Ascending aorta (tissue), 2 donors: ENCODE results near the gene FBXW11. TPM values are rescaled to one million over a fixed set of nuclear protein-coding genes. Genes with fewer than 3 reads are reported as not detected.

ENCODE experiments used
- DNase-seq, 2 donors: peaks; one replicate each; pipeline ENCODE4 v3.0.0-alpha.2; 2019; ENCODE audit warnings: low spot score in 2 of 2
- H3K27ac ChIP-seq, 2 donors: fragments of 200-600 bp; sonication (generic); one replicate each; pipeline ENCODE4 v1.5.1; 2016 to 2017; ENCODE audit warnings: mild to moderate bottlenecking in 1 of 2
- H3K27me3 ChIP-seq: fragments of 200-600 bp; sonication (generic); one replicate; pipeline ENCODE4 v1.5.1; 2017
- H3K36me3 ChIP-seq, 2 donors: fragments of 200-600 bp; sonication (generic); one replicate each; pipeline ENCODE4 v1.5.1; 2016
- H3K4me1 ChIP-seq, 2 donors: fragments of 200-600 bp; sonication (generic); one replicate each; pipeline ENCODE4 v1.5.1; 2016 to 2017; ENCODE audit warnings: mild to moderate bottlenecking in 1 of 2
- H3K4me3 ChIP-seq, 2 donors: fragments of 200-600 bp; sonication (generic); one replicate each; pipeline ENCODE4 v1.5.1; 2016 to 2017; ENCODE audit warnings: mild to moderate bottlenecking in 1 of 2
- H3K9me3 ChIP-seq, 2 donors: fragments of 200-600 bp; sonication (generic); one replicate each; pipeline ENCODE4 v1.5.1; 2016
- CTCF ChIP-seq, 3 experiments: fragments of 200-600 bp in 2 of 3; fragments of 450-650 bp in 1 of 3; sonication (generic) in 2 of 3; IDR thresholded peaks; one replicate each; pipeline ENCODE4 v1.5.1; 2016 to 2019; ENCODE audit warnings: antibody characterized with exemption in 3 of 3, mild to moderate bottlenecking in 1 of 3, moderate library complexity in 1 of 3
- intact Hi-C: fragments of 100-400 bp; cut with DNase I; formaldehyde crosslinking; loops from one replicate; pipeline ENCODE4 v1.15.1; 2023
- total RNA-seq: library from RNA; depleted of rRNA; stranded (reverse); fragments of >200 nt; gene quantifications from one replicate; pipeline ENCODE4 v1.1.0, GENCODE V29; 2016

The FBXW11 gene
- total RNA-seq, 1 donor from 2014 or later = 34.6 TPM

- Histone ChIP-seq H3K27ac (no peak overlapping the region), H3K9me3 (peaks cover 19 to 28% of the 10 kb centered on the region in 2 donors), H3K27me3 (no peaks in the 10 kb centered on the region), H3K4me1 (peaks cover 0 to 7% of the 10 kb centered on the region in 2 donors), H3K4me3 (no peak overlapping the region), H3K36me3 (no peaks in the 10 kb centered on the region)
- intact Hi-C loops = no loop called here
- no peak for TF ChIP-seq CTCF (IDR thresholded peaks at IDR 0.05)
- DNase-seq = no peak
These were observed 30.4 kb downstream of the FBXW11 start for GRCh38 chr5:171975877-171976667.

GRCh38 chr5:171975262-171975876 lies 31.1 kb downstream of the FBXW11 start:
- DNase-seq = no peak
- Histone ChIP-seq H3K36me3 (no peaks in the 10 kb centered on the region), H3K4me1 (peaks cover 0 to 7% of the 10 kb centered on the region in 2 donors), H3K4me3 (no peak overlapping the region), H3K27me3 (no peaks in the 10 kb centered on the region), H3K9me3 (peaks cover 16 to 22% of the 10 kb centered on the region in 2 donors), H3K27ac (no peak overlapping the region)
- no peak for TF ChIP-seq CTCF (IDR thresholded peaks at IDR 0.05)
- intact Hi-C loops = no loop called here

DNA sequence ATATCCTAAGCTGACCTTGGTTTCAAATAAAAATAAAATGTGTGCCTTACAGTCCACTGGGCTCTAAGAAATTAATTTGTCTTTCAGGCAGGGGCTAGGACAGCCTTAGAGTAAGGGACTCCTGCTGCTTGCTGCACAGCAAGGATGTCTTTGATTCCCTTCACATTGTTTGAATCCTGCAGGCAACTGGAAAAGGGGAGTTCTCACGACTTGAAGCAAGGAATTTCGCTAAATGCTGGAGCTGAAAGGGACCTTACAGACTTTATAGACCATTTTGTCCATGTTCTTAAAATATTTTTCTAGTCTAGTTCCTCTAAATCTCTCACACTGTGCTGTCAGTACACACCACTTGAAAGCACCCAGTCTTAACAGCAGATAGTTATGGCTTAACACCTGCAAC lies 35.6 kb downstream of the FBXW11 start:
- Histone ChIP-seq H3K27me3 (no peaks in the 10 kb centered on the region), H3K27ac (no peak overlapping the region), H3K36me3 (no peaks in the 10 kb centered on the region), H3K9me3 (no peaks in the 10 kb centered on the region), H3K4me3 (no peak overlapping the region), H3K4me1 (peaks cover 0 to 12% of the 10 kb centered on the region in 2 donors)
- no peak for DNase-seq
- no peak for TF ChIP-seq CTCF (IDR thresholded peaks at IDR 0.05)
- intact Hi-C loops = no loop called here

- no peak for DNase-seq
- intact Hi-C loops = loop anchor here (10.0 kb wide), 1 partner anchor 55 kb away; no protein-coding TSS in a partner anchor
- no peak for TF ChIP-seq CTCF (IDR thresholded peaks at IDR 0.05)
- no peaks in the 10 kb centered on the region for H3K27me3 ChIP-seq
- H3K36me3 ChIP-seq = no peaks in the 10 kb centered on the region
- no peak overlapping the region for H3K27ac ChIP-seq
- no peak overlapping the region for H3K4me3 ChIP-seq
- H3K9me3 ChIP-seq = no peaks in the 10 kb centered on the region
- peaks cover 0 to 7% of the 10 kb centered on the region in 2 donors for H3K4me1 ChIP-seq
These were observed 37.1 kb downstream of the FBXW11 start for GRCh38 chr5:171969288-171969880.

- Histone ChIP-seq H3K27ac (no peak overlapping the region), H3K36me3 (no peaks in the 10 kb centered on the region), H3K4me3 (no peak overlapping the region), H3K4me1 (peaks cover 0 to 12% of the 10 kb centered on the region in 2 donors), H3K27me3 (no peaks in the 10 kb centered on the region), H3K9me3 (no peaks in the 10 kb centered on the region)
- intact Hi-C loops = loop anchor here (10.0 kb wide), 1 partner anchor 54 kb away; no protein-coding TSS in a partner anchor
- no peak for TF ChIP-seq CTCF (IDR thresholded peaks at IDR 0.05)
- no peak for DNase-seq
These were observed 37.9 kb downstream of the FBXW11 start for GRCh38 chr5:171968531-171968930.
